ENCODE data around the gene DPP9.
"Not testable (repeated sequence)": the region's sequence is repeated elsewhere in the genome, so short reads cannot be mapped to it uniquely, and the experiment has no call there.

The DPP9 gene

DNA sequence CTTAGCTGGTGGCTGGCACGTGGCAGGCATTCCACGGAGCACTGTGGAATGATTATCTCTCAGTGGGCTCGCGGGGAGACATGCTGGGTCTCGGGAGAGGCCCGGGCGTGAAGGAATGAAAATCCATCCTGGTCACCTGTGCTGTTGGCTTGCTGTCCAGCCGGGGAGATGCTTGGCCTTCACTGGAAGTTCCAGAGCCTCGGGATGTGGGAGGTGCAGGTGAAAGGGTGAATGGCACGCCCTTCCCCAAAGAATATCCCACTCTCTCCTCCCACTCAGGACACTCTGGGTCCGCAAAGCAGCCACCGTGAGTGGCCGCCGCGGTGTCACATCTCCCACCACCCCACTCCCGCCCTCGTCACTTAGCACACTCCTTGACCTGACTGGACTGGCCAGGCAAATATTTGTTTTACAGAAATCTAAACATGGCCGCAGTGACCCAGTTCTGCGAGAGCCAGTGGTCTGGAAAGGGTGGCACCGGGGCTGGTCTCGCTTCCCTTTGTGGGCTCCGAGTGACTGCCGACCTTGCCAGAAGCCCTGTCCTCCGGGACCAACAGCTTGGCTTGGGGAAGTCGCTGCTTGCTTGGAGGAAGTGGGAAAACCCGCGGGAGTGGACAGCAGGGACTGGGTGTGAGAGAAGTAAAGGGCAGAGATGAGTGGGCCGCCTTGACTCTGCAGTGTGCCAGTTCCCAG is 8.0 kb downstream of the DPP9 start:
- no peak for DNase-seq (ENCODE audit: insufficient read length, low spot score)
- TF ChIP-seq, protein P1, sequence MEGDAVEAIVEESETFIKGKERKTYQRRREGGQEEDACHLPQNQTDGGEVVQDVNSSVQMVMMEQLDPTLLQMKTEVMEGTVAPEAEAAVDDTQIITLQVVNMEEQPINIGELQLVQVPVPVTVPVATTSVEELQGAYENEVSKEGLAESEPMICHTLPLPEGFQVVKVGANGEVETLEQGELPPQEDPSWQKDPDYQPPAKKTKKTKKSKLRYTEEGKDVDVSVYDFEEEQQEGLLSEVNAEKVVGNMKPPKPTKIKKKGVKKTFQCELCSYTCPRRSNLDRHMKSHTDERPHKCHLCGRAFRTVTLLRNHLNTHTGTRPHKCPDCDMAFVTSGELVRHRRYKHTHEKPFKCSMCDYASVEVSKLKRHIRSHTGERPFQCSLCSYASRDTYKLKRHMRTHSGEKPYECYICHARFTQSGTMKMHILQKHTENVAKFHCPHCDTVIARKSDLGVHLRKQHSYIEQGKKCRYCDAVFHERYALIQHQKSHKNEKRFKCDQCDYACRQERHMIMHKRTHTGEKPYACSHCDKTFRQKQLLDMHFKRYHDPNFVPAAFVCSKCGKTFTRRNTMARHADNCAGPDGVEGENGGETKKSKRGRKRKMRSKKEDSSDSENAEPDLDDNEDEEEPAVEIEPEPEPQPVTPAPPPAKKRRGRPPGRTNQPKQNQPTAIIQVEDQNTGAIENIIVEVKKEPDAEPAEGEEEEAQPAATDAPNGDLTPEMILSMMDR (IDR thresholded peaks at IDR 0.05; ENCODE audit: insufficient read depth, missing control alignments), result no peak
- FAIRE-seq, result no peak

DNA sequence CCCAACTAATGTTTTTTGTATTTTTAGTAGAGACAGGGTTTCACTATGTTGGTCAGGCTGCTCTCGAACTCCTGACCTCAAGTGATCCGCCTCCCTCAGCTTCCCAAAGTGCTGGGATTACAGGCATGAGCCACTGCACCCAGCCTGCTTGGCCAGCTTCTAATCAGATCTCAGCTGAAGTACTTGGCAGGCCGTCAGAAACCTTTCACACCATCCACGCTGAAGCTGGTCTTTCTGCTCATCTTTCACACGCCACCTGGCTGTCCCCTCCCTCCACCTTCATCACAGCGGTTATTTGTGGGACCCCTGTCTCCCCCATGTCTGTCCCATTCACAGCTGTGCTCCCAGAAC is 8.5 kb downstream of the DPP9 start:
- not testable (repeated sequence) for DNase-seq (ENCODE audit: insufficient read length, low spot score); FAIRE-seq

DNA sequence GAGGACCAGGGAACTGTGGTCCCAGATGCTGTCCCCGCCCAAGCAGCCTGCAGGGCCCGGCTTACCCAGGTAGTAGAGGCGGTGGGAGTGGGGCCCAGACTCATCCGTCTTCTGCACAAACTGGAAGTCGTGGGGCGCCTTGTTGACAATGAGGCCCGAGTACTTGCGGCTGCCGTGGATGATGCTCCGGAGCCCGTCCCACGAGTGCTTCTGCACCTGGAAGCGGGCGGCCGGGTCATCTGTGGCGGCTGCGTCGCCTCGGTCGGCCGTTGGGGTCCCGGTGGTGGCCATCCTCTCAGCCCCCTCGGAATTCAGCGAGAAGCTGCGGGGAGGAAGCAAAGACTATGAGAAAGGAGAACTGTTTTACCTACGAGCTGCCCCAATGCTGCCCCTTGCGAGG is 9.6 kb downstream of the DPP9 start:
- FAIRE-seq (no peak), DNase-seq (ENCODE audit: insufficient read length, low spot score) (no peak)
- TF ChIP-seq, protein P1 (IDR thresholded peaks at IDR 0.05; ENCODE audit: insufficient read depth, missing control alignments), result no peak

- DNase-seq (ENCODE audit: insufficient read length, low spot score), result no peak
- no peak for FAIRE-seq
- TF ChIP-seq, protein P1 (IDR thresholded peaks at IDR 0.05; ENCODE audit: insufficient read depth, missing control alignments), result no peak
Measured at GRCh38 chr19:4713384-4713951, 10.2 kb downstream of the DPP9 start.

DNA sequence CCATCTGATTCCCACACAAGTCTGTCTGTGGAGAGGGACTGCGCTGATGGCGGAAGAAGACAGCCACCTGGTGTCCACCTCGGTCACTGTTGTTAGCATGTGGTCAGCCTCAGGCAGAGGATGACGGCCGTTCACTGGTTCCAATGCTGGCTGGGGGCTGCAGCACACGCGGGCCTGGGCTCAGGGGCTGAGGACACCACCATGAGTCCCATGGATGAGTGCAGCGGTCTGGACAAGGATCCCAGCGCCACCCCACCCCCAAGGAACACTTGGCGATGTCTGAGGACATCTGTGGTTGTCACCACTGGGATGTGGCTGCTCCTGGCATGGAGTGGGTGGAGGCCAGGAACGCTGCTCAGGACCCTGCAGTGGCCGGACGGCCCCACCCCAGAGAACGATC is 10.9 kb downstream of the DPP9 start:
- FAIRE-seq, result no peak
- DNase-seq (ENCODE audit: insufficient read length, low spot score), result no peak
- TF ChIP-seq, protein P1 (IDR thresholded peaks at IDR 0.05; ENCODE audit: insufficient read depth, missing control alignments), result no peak

- TF ChIP-seq, protein P1 (IDR thresholded peaks at IDR 0.05; ENCODE audit: insufficient read depth, missing control alignments), result no peak
- DNase-seq (ENCODE audit: insufficient read length, low spot score) (peak; percentile 94), FAIRE-seq (peak; percentile 85)
Measured at GRCh38 chr19:4711211-4711610, 12.4 kb downstream of the DPP9 start.

- TF ChIP-seq, protein P1 (IDR thresholded peaks at IDR 0.05; ENCODE audit: insufficient read depth, missing control alignments), result no peak
- no peak for FAIRE-seq
- DNase-seq (ENCODE audit: insufficient read length, low spot score), result no peak
Measured at GRCh38 chr19:4710281-4710600, 13.4 kb downstream of the DPP9 start.
